Neural cell (in vitro differentiated cells): ENCODE data around the gene HIF3A.

Experiments
- POLR2AphosphoS5 ChIP-seq: IDR thresholded peaks from 2 replicates; pipeline ENCODE4 v1.6.1; 2012
- TF ChIP-seq, protein P1 (sequence below): fragments of 450-650 bp; IDR thresholded peaks from 2 replicates; pipeline ENCODE4 v1.5.1; 2014; ENCODE audit warnings: antibody characterized with exemption, mild to moderate bottlenecking, moderate library complexity; ENCODE audit not compliant: poor library complexity, severe bottlenecking
- TF ChIP-seq, protein P2 (sequence below): IDR thresholded peaks from 2 replicates; pipeline ENCODE4 v1.6.1; 2012; ENCODE audit warnings: borderline replicate concordance

DNA sequence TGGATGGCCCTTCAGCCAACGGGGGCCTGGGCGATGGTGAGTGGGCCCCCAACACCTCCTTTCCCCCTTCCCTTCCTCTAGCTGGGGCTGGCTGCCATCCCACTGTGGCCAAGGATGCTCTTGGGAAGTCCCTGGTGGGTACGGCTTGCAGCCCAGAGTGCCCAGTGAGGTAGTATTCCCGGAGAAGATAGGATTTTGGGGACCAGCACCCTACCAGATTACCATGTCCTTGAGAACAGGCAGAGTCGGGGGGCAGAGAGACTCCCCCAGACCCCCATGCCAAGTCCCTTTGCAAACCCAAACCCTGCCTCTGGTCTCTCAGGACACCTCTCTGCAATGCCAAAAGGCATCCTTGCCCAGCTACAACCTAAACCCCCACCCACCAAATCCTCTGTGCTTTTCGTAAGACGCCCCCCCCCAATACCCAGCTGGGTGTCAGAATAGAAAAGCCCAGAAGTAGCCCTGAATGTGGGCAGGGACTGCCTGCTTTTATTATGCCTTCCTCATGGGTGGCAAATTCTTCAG, 1.7 kb downstream of the HIF3A start:
- TF ChIP-seq, protein P1, sequence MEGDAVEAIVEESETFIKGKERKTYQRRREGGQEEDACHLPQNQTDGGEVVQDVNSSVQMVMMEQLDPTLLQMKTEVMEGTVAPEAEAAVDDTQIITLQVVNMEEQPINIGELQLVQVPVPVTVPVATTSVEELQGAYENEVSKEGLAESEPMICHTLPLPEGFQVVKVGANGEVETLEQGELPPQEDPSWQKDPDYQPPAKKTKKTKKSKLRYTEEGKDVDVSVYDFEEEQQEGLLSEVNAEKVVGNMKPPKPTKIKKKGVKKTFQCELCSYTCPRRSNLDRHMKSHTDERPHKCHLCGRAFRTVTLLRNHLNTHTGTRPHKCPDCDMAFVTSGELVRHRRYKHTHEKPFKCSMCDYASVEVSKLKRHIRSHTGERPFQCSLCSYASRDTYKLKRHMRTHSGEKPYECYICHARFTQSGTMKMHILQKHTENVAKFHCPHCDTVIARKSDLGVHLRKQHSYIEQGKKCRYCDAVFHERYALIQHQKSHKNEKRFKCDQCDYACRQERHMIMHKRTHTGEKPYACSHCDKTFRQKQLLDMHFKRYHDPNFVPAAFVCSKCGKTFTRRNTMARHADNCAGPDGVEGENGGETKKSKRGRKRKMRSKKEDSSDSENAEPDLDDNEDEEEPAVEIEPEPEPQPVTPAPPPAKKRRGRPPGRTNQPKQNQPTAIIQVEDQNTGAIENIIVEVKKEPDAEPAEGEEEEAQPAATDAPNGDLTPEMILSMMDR, result no peak
- TF ChIP-seq POLR2AphosphoS5, result no peak
- TF ChIP-seq, protein P2, sequence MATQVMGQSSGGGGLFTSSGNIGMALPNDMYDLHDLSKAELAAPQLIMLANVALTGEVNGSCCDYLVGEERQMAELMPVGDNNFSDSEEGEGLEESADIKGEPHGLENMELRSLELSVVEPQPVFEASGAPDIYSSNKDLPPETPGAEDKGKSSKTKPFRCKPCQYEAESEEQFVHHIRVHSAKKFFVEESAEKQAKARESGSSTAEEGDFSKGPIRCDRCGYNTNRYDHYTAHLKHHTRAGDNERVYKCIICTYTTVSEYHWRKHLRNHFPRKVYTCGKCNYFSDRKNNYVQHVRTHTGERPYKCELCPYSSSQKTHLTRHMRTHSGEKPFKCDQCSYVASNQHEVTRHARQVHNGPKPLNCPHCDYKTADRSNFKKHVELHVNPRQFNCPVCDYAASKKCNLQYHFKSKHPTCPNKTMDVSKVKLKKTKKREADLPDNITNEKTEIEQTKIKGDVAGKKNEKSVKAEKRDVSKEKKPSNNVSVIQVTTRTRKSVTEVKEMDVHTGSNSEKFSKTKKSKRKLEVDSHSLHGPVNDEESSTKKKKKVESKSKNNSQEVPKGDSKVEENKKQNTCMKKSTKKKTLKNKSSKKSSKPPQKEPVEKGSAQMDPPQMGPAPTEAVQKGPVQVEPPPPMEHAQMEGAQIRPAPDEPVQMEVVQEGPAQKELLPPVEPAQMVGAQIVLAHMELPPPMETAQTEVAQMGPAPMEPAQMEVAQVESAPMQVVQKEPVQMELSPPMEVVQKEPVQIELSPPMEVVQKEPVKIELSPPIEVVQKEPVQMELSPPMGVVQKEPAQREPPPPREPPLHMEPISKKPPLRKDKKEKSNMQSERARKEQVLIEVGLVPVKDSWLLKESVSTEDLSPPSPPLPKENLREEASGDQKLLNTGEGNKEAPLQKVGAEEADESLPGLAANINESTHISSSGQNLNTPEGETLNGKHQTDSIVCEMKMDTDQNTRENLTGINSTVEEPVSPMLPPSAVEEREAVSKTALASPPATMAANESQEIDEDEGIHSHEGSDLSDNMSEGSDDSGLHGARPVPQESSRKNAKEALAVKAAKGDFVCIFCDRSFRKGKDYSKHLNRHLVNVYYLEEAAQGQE, result no peak
